Measurements from ENCODE around the gene LRP4.

Gene LRP4

DNA sequence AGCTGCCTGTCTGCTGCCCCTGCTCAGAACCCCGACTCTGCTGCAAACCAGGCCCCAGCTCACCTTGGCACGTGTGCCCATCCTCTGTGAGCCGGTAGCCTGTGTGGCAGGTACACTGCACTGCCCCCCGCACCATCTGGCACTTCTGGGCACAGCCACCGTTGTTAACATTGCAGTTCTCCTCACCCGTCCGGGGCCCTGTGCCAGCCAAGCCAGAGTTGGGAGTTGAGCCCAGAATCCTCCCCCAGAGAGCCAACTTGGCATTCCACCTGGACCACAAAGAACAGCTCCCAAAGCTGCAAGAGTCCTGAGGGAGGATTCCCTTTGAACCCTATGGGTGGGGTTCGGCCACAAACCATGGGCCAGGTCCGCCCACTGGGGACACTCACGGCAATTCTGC, 22.5 kb downstream of the LRP4 start:
- DNase-seq (ENCODE audit: low read depth): no peak

- DNase-seq (ENCODE audit: low read depth): no peak
These were observed 23.4 kb downstream of the LRP4 start for GRCh38 chr11:46894961-46895360.

GRCh38 chr11:46894506-46894905, 23.8 kb downstream of the LRP4 start:
- no peak for DNase-seq (ENCODE audit: low read depth)

DNA sequence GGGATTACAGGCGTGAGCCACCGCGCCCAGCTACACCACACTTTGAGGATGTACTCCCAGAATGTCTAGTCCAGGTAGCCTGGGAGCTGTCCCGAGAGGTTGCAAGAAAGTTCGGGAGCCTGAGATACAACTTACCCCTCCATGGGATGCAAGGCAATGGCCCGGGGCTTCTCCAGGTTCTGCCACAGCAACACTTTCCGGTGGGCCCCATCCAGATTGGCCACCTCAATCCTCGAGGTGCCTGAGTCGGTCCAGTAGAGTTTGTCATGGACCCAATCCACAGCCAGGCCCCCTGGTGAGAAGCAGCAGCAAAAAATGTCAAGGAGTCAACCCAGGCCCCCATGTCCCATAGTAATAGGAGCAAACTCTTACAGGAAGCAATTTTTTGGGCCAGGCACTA, 25.5 kb downstream of the LRP4 start:
- DNase-seq (ENCODE audit: low read depth): no peak

- no peak for DNase-seq (ENCODE audit: low read depth)
These were observed 26.2 kb downstream of the LRP4 start for GRCh38 chr11:46892109-46892508.

- DNase-seq (ENCODE audit: low read depth): no peak
These were observed 27.7 kb downstream of the LRP4 start for GRCh38 chr11:46890665-46891064.

DNA sequence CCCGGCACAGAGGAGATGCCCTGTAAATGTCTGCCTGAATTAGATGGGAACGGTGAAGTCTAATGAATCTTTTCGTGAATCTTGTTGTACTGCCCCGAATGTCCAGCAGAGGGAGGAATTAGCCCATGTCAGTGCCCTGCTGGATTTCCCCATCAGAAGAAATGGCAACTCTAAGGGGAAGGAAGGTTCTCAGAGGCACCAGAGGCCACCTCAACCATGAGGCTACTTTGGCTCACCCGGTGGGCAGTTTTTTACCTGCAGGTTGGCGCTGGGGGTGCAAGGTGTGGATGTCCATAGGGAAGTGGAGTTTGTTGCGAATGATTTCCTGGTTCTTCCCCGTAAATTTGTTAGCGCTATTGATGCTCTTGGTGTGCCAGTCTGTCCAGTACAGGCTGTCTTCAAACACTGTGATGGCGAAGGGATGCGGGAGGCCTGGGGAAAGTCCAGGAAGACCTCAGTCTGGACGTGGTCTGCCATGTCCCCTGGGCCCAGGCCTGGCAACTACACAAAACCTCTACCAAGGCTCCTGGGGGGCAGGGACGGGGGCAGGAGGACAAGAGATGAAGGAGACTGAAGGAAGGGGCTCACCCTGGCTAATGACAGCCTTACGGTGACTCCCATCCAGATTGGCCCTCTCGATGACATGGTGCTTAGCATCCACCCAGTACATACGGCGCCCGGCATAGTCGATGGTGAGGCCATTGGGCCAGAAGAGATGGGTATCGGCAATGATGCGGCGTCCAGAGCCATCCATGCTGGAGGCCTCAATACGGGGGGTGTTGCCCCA, 28.5 kb downstream of the LRP4 start:
- peak; percentile 56 for DNase-seq (ENCODE audit: low read depth)

DNA sequence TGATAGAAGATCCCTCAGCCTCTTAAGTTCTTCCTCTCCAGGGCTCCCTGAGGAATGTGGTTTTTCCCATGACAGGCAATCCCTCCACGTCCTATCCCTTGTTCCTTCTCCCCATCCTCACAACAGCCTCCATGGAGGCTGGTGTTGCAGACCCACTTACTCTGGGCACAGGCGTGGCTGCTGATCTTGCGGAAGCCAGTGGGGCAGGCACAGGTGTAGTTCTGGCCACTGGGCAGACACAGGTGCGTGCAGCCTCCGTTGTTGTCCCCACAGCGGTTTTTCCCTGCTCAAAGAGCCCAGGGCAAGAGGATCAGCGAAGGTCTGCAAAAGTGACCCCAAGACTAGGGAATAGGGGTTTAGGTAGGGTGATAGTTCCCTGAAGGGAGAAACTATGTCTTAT, 29.1 kb downstream of the LRP4 start:
- no peak for DNase-seq (ENCODE audit: low read depth)

DNA sequence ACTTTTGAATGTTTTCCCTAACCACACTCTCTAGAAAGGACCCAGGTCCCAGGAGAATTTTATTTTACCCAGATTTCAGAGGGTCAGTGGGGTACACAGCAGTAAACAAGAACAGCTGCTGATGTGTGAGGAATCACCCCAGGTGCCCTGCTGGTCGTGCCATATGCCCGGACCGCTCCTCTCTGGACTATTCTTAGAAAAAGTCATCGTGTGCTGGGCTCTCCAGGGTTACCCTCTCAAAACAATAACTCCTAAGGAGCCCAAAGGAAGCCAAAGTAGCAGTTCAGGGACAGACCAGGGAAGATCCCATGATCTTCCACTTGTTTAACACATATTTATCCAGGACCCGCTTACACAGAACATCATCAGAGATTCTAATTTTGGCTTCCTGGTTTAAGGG, 29.7 kb downstream of the LRP4 start:
- DNase-seq (ENCODE audit: low read depth): no peak

GRCh38 chr11:46886211-46886610, 32.1 kb downstream of the LRP4 start:
- no peak for DNase-seq (ENCODE audit: low read depth)

DNA sequence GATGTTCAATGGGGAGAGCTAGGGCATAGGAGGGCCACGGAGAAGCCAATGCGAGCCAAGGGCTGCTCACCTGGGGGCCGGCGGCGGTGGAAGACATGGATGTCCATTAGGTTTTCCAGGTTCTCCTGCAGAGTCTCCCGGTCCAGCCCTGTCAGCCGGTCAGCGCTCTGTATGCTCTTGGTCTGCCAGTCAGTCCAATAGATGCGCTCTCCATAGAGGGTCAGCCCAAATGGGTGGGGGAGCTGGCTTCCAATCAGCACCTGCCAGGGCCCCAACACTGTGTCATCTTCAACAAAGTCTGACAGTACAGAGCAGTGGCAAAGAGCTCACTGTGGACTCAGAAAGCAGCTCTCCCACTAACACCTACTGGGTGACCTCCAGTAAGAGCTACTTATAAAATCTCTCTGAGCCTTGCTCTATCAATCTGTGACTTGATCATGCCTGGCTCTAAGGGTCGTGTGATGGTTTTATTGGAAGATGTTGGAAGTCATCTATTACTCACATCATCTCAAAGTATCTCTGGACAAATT, 39.2 kb downstream of the LRP4 start:
- no peak for DNase-seq (ENCODE audit: low read depth)

- DNase-seq (ENCODE audit: low read depth): no peak
These were observed 40.8 kb downstream of the LRP4 start for GRCh38 chr11:46877580-46877979.

- no peak for DNase-seq (ENCODE audit: low read depth)
These were observed 41.9 kb downstream of the LRP4 start for GRCh38 chr11:46876471-46876870.

GRCh38 chr11:46874586-46874985, 43.8 kb downstream of the LRP4 start:
- no peak for DNase-seq (ENCODE audit: low read depth)

DNA sequence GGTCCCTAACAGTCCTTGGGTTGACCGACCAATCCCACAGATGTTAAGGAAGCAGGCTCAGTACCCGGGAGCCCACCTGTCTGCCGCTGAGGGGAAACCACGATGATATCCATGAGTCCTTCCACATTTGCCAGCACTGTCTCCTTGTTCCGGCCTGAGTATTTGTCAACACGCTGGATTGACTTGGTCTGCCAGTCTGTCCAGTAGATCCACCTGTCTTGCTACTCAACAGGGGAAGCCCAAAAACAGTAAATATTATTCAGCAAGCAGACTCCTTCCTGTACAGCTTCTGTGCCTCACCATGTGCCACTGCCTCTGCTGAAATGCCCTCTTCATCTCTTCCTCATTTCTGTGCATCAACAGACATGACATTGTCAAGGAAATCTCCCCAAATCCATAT, 49.4 kb downstream of the LRP4 start:
- no peak for DNase-seq (ENCODE audit: low read depth)

GRCh38 chr11:46865340-46865739, 53.0 kb downstream of the LRP4 start:
- peak; percentile 22 for DNase-seq (ENCODE audit: low read depth)

GRCh38 chr11:46860218-46860617, 58.1 kb downstream of the LRP4 start:
- DNase-seq (ENCODE audit: low read depth): no peak

GRCh38 chr11:46858920-46859546, 59.3 kb downstream of the LRP4 start:
- DNase-seq (ENCODE audit: low read depth): no peak

GRCh38 chr11:46857666-46858065, 60.7 kb downstream of the LRP4 start:
- no peak for DNase-seq (ENCODE audit: low read depth)

DNA sequence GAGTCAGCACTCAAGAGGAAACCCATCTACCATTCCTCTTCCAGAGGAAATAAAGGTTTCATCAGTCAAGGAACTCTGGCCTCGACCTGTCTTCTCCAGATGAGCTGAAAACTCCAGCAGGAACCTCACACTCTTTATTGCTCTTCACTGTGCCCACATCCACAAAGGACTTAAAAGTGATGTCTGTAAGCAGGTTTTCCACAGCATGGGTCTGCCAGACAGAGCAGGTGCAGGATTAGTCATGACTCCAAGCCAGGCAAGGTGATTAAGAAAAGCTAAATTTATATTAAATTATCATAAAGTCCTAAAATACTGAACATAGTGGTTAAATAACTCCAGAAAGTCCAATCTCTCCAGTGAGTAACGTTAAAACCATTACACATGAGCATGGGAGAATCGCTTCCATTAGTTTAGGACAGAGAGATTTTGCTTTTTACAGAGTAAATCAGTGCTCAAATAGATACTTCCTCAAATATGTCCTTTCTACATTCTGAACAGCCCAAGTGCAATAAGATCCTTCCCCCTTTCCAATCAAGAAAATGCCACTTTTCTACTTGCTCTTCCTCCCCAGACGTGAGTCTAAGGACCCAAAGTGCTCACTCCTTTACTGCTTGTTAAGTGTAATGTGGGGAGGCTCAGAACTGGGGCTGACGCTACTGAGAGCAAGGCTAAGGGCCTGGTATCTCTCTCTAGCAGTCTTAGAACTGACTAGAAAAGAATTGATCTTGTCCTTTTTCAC, 61.6 kb downstream of the LRP4 start:
- DNase-seq (ENCODE audit: low read depth): no peak

DNA sequence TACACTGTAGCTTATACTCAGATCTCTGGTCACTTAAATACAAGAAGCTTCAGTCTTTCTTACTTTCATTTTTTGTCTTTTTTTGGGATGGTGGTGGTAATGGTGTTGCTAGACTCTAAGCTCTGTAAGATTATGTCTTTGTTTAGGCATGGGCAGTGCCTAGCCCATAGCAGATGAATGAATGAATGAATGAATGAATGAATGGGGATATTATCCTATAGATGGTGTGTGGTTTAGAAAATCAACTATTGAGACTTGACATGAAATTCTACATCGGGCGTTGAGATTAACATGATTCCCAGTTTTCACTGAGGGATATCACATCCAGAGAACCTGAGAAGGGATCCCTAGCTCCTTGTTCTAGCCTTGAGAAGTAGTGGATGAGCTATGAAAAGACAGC, 62.5 kb downstream of the LRP4 start:
- DNase-seq (ENCODE audit: low read depth): no peak

GRCh38 chr11:46855167-46855566, 63.2 kb downstream of the LRP4 start:
- DNase-seq (ENCODE audit: low read depth): no peak

DNA sequence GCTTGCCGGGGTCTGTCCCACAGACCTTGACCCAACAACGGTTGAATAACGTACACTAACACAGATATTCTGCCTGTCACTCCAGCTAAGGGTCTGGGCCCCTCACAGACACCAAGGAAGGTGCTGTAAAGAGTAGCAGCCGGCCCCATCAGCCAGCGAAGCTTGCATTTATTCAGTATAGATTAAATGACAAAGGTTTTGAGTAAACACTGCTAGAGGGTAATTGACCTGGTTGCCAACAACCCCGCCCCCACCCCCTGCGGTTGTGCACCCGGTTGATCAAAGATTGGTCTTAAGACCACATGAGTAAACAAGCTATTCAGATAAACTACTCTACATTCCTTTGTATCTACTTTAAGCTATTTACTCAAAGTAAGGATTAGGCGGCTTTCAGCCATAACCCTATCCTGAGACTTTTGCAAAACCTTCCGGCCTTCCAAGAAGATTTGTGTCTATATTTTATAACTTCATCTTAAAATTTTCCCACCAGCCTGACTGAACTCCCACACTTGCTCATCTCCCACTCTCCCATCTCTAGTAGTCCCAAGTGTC, 67.4 kb downstream of the LRP4 start:
- no peak for DNase-seq (ENCODE audit: low read depth)
